GM23338 (cell line): Measurements from ENCODE around the gene PDLIM5. TPM values are rescaled to one million over a fixed set of nuclear protein-coding genes. Genes with fewer than 3 reads are reported as not detected.

Source experiments
- ATAC-seq: fragments of 200-7000 bp; cut with Tn5 transposase; 3 replicates; pipeline ENCODE4 v1.9.1; 2020
- DNase-seq: peaks from one replicate; pipeline ENCODE4 v3.0.0-alpha.2; 2015; ENCODE audit warnings: low spot score
- H2AFZ ChIP-seq: fragments of 200-600 bp; sonication (generic); 2 replicates; pipeline ENCODE4 v1.8.0; 2016; ENCODE audit warnings: antibody characterized with exemption, mild to moderate bottlenecking, moderate library complexity
- H3F3A ChIP-seq: fragments of 200-600 bp; sonication (generic); replicated peaks from 2 replicates; pipeline ENCODE4 v1.8.0; 2017; ENCODE audit warnings: antibody characterized with exemption, mixed run types, low read depth
- H3K27ac ChIP-seq: fragments of 200-600 bp; sonication (generic); 2 replicates; pipeline ENCODE4 v1.6.1; 2016; ENCODE audit warnings: low read depth
- H3K27me3 ChIP-seq: fragments of 200-600 bp; sonication (generic); 2 replicates; pipeline ENCODE4 v1.8.0; 2016; ENCODE audit warnings: mild to moderate bottlenecking, mixed run types, moderate library complexity; ENCODE audit not compliant: insufficient read depth
- H3K36me3 ChIP-seq: fragments of 200-600 bp; sonication (generic); 2 replicates; pipeline ENCODE4 v1.8.0; 2016; ENCODE audit warnings: mild to moderate bottlenecking; ENCODE audit not compliant: insufficient read depth
- H3K4me1 ChIP-seq: fragments of 200-600 bp; sonication (generic); 2 replicates; pipeline ENCODE4 v1.8.0; 2016; ENCODE audit warnings: mild to moderate bottlenecking, moderate library complexity; ENCODE audit not compliant: insufficient read depth
- H3K4me2 ChIP-seq: fragments of 200-600 bp; sonication (generic); 2 replicates; pipeline ENCODE4 v1.7.1; 2017; ENCODE audit warnings: mixed run types
- H3K4me3 ChIP-seq: fragments of 200-600 bp; sonication (generic); 2 replicates; pipeline ENCODE4 v1.6.1; 2016; ENCODE audit warnings: mixed run types
- H3K79me2 ChIP-seq: fragments of 200-600 bp; sonication (generic); replicated peaks from 2 replicates; pipeline ENCODE4 v1.8.0; 2017; ENCODE audit warnings: mild to moderate bottlenecking; ENCODE audit not compliant: insufficient read depth
- H3K9me2 ChIP-seq: fragments of 200-600 bp; sonication (generic); 2 replicates; pipeline ENCODE4 v1.8.0; 2017; ENCODE audit not compliant: insufficient read depth
- H4K20me1 ChIP-seq: fragments of 200-600 bp; sonication (generic); replicated peaks from 2 replicates; pipeline ENCODE4 v1.8.0; 2017; ENCODE audit warnings: mild to moderate bottlenecking; ENCODE audit not compliant: insufficient read depth
- H3K27ac Mint-ChIP-seq: 2 replicates; pipeline ENCODE4 v1.8.0; 2020; ENCODE audit warnings: inconsistent platforms, mild to moderate bottlenecking, moderate library complexity, mixed read lengths
- H3K27me3 Mint-ChIP-seq: 3 replicates; pipeline ENCODE4 v1.8.0; 2022; ENCODE audit warnings: low read depth, mild to moderate bottlenecking, moderate library complexity, mixed read lengths, inconsistent platforms; ENCODE audit not compliant: insufficient read depth, poor library complexity
- H3K36me3 Mint-ChIP-seq: 3 replicates; pipeline ENCODE4 v1.8.0; 2021; ENCODE audit warnings: low read depth, mild to moderate bottlenecking, inconsistent platforms, moderate library complexity, mixed read lengths
- H3K4me1 Mint-ChIP-seq: 3 replicates; pipeline ENCODE4 v1.8.0; 2020; ENCODE audit warnings: mild to moderate bottlenecking, inconsistent platforms, mixed read lengths
- H3K4me3 Mint-ChIP-seq: 3 replicates; pipeline ENCODE4 v1.8.0; 2021; ENCODE audit warnings: moderate library complexity, mild to moderate bottlenecking, inconsistent platforms, mixed read lengths
- H3K9me3 Mint-ChIP-seq: 3 replicates; pipeline ENCODE4 v1.8.0; 2020; ENCODE audit warnings: moderate library complexity, mild to moderate bottlenecking, inconsistent platforms, mixed read lengths
- EZH2 ChIP-seq: fragments of 200-600 bp; sonication (generic); IDR thresholded peaks from one replicate; pipeline ENCODE4 v1.8.0; 2017; ENCODE audit warnings: antibody characterized with exemption, mild to moderate bottlenecking, low read depth; ENCODE audit not compliant: unreplicated experiment
- JUNB ChIP-seq: IDR thresholded peaks from one replicate; pipeline ENCODE4 v1.6.1; 2016; ENCODE audit warnings: antibody characterized with exemption; ENCODE audit not compliant: unreplicated experiment
- POLR2AphosphoS5 ChIP-seq: IDR thresholded peaks from 2 replicates; pipeline ENCODE4 v1.6.1; 2016; ENCODE audit warnings: antibody characterized with exemption, low read depth
- ZNF114 ChIP-seq: fragments of 250-450 bp; sonication (Bioruptor Pico); IDR thresholded peaks from 2 replicates; pipeline ENCODE4 v1.5.0; 2020; ENCODE audit warnings: mild to moderate bottlenecking, moderate library complexity
- polyA plus RNA-seq: library from polyadenylated mRNA; unstranded; fragments of >200 nt; fragmentation: Nextera tagmentation; extraction: Ambion mirVana; gene quantifications from 2 replicates; pipeline ENCODE4 v1.2.1, GENCODE V29; 2016
- total RNA-seq: library from RNA; depleted of rRNA; stranded (reverse); fragments of >200 nt; shearing (Covaris generic); gene quantifications from 2 replicates; pipeline ENCODE4 v1.2.3, GENCODE V29; 2014
- TF ChIP-seq, protein P1 (sequence below): fragments of 250-450 bp; sonication (Bioruptor Pico); IDR thresholded peaks from 2 replicates; pipeline ENCODE4 v1.5.0; 2020; ENCODE audit warnings: mild to moderate bottlenecking, moderate library complexity
- TF ChIP-seq, protein P2 (sequence below), 2 experiments: fragments of 200-600 bp in 1 of 2; sonication (generic) in 1 of 2; conservative IDR thresholded peaks; 2 replicates each; pipeline versions ENCODE4 v1.5.1 to v1.6.1; 2016 to 2017; ENCODE audit warnings: antibody characterized with exemption in 2 of 2, low read depth in 2 of 2, mild to moderate bottlenecking in 2 of 2, moderate library complexity in 1 of 2

PDLIM5 gene
- total and polyA plus RNA-seq, 2 experiments from 2014 or later: 45.2 to 53.0 TPM

GRCh38 chr4:94640151-94640550 is 188.4 kb downstream of the PDLIM5 start (continued):
- TF ChIP-seq, protein P1, sequence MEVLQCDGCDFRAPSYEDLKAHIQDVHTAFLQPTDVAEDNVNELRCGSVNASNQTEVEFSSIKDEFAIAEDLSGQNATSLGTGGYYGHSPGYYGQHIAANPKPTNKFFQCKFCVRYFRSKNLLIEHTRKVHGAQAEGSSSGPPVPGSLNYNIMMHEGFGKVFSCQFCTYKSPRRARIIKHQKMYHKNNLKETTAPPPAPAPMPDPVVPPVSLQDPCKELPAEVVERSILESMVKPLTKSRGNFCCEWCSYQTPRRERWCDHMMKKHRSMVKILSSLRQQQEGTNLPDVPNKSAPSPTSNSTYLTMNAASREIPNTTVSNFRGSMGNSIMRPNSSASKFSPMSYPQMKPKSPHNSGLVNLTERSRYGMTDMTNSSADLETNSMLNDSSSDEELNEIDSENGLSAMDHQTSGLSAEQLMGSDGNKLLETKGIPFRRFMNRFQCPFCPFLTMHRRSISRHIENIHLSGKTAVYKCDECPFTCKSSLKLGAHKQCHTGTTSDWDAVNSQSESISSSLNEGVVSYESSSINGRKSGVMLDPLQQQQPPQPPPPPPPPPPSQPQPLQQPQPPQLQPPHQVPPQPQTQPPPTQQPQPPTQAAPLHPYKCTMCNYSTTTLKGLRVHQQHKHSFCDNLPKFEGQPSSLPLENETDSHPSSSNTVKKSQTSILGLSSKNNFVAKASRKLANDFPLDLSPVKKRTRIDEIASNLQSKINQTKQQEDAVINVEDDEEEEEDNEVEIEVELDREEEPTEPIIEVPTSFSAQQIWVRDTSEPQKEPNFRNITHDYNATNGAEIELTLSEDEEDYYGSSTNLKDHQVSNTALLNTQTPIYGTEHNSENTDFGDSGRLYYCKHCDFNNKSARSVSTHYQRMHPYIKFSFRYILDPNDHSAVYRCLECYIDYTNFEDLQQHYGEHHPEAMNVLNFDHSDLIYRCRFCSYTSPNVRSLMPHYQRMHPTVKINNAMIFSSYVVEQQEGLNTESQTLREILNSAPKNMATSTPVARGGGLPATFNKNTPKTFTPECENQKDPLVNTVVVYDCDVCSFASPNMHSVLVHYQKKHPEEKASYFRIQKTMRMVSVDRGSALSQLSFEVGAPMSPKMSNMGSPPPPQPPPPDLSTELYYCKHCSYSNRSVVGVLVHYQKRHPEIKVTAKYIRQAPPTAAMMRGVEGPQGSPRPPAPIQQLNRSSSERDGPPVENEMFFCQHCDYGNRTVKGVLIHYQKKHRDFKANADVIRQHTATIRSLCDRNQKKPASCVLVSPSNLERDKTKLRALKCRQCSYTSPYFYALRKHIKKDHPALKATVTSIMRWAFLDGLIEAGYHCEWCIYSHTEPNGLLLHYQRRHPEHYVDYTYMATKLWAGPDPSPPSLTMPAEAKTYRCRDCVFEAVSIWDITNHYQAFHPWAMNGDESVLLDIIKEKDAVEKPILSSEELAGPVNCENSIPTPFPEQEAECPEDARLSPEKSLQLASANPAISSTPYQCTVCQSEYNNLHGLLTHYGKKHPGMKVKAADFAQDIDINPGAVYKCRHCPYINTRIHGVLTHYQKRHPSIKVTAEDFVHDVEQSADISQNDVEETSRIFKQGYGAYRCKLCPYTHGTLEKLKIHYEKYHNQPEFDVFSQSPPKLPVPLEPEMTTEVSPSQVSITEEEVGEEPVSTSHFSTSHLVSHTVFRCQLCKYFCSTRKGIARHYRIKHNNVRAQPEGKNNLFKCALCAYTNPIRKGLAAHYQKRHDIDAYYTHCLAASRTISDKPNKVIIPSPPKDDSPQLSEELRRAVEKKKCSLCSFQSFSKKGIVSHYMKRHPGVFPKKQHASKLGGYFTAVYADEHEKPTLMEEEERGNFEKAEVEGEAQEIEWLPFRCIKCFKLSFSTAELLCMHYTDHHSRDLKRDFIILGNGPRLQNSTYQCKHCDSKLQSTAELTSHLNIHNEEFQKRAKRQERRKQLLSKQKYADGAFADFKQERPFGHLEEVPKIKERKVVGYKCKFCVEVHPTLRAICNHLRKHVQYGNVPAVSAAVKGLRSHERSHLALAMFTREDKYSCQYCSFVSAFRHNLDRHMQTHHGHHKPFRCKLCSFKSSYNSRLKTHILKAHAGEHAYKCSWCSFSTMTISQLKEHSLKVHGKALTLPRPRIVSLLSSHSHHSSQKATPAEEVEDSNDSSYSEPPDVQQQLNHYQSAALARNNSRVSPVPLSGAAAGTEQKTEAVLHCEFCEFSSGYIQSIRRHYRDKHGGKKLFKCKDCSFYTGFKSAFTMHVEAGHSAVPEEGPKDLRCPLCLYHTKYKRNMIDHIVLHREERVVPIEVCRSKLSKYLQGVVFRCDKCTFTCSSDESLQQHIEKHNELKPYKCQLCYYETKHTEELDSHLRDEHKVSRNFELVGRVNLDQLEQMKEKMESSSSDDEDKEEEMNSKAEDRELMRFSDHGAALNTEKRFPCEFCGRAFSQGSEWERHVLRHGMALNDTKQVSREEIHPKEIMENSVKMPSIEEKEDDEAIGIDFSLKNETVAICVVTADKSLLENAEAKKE: no peak

- H3K4me3 ChIP-seq: no peak overlapping the region
- H3F3A ChIP-seq: no peaks in the 10 kb centered on the region
- no peaks in the 10 kb centered on the region for H4K20me1 ChIP-seq
- no peak overlapping the region for H2AFZ ChIP-seq
- no peak overlapping the region for H3K27ac ChIP-seq
- H3K4me2 ChIP-seq: no peak overlapping the region
- Mint-ChIP-seq H3K9me3 (no peaks in the 10 kb centered on the region), H3K4me3 (no peak overlapping the region), H3K27me3 (no peaks in the 10 kb centered on the region), H3K36me3 (no peaks in the 10 kb centered on the region), H3K27ac (no peak overlapping the region), H3K4me1 (no peaks in the 10 kb centered on the region)
- no peaks in the 10 kb centered on the region for H3K27me3 ChIP-seq
- H3K79me2 ChIP-seq: no peaks in the 10 kb centered on the region
- no peaks in the 10 kb centered on the region for H3K4me1 ChIP-seq
- no peaks in the 10 kb centered on the region for H3K9me2 ChIP-seq
- H3K36me3 ChIP-seq: no peaks in the 10 kb centered on the region
- DNase-seq (no peak), ATAC-seq (no peak)
- no peak for TF ChIP-seq POLR2AphosphoS5
- TF ChIP-seq, protein P1: no peak
- no peak for TF ChIP-seq EZH2
- TF ChIP-seq ZNF114 (CRISPR knock-in tag): no peak
- no peak for TF ChIP-seq JUNB
- TF ChIP-seq, protein P2, sequence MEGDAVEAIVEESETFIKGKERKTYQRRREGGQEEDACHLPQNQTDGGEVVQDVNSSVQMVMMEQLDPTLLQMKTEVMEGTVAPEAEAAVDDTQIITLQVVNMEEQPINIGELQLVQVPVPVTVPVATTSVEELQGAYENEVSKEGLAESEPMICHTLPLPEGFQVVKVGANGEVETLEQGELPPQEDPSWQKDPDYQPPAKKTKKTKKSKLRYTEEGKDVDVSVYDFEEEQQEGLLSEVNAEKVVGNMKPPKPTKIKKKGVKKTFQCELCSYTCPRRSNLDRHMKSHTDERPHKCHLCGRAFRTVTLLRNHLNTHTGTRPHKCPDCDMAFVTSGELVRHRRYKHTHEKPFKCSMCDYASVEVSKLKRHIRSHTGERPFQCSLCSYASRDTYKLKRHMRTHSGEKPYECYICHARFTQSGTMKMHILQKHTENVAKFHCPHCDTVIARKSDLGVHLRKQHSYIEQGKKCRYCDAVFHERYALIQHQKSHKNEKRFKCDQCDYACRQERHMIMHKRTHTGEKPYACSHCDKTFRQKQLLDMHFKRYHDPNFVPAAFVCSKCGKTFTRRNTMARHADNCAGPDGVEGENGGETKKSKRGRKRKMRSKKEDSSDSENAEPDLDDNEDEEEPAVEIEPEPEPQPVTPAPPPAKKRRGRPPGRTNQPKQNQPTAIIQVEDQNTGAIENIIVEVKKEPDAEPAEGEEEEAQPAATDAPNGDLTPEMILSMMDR (conservative IDR thresholded peaks at IDR 0.05; ENCODE audit: low read depth in 2 of 2): no peak
These were observed 190.2 kb downstream of the PDLIM5 start for GRCh38 chr4:94641702-94642560.
